ENCODE results near the gene PRPF39. TPM values are rescaled to one million over a fixed set of nuclear protein-coding genes. Genes with fewer than 3 reads are reported as not detected.

Gene PRPF39
- polyA plus RNA-seq, 1 donor from 2014 or later = 138 TPM

DNA sequence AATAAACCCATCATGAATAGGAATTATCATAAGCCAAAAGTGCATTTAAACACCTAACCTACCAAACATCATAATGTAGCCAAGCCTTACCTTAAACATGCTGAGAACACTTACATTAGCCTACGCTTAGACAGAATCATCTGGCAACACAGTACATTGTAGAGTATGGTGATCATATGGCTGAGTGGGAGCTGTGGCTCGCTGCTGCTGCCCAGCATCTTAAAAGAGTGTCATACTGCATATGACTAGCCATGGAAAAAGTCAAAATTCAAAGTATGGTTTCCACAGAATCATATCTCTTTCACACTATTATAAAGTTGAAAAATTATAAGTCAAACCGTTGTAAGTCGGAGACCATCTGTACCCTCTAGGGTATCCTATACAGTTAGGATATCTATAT, 32.0 kb upstream of the PRPF39 start:
- Histone ChIP-seq H3K9me3 (ENCODE audit: low read length) (no peaks in the 10 kb centered on the region), H4K20me1 (ENCODE audit: insufficient read depth) (no peaks in the 10 kb centered on the region), H3K9ac (ENCODE audit: low read length) (no peak overlapping the region), H3K9me2 (ENCODE audit: insufficient read depth, low read length) (no peaks in the 10 kb centered on the region), H3K27me3 (ENCODE audit: insufficient read depth, low read depth, low read length) (no peaks in the 10 kb centered on the region), H3K27ac (ENCODE audit: low read length) (no peak overlapping the region), H2AFZ (ENCODE audit: low read depth, low read length) (no peak overlapping the region), H3K79me2 (replicated peaks; ENCODE audit: insufficient read depth, low read length) (no peaks in the 10 kb centered on the region), H3K4me2 (ENCODE audit: low read length) (no peak overlapping the region), H3K36me3 (ENCODE audit: insufficient read depth, low read length) (peaks cover 2% of the 10 kb centered on the region), H3F3A (ENCODE audit: insufficient read depth, low read length, poor library complexity, severe bottlenecking) (no peaks in the 10 kb centered on the region), H3K4me3 (ENCODE audit: low read length) (no peak overlapping the region)
- TF ChIP-seq EZH2 (IDR thresholded peaks at IDR 0.05; ENCODE audit: borderline replicate concordance, insufficient read depth, low read length, poor library complexity, severe bottlenecking) = no peak
- TF ChIP-seq RAD21 (conservative IDR thresholded peaks at IDR 0.05) = no peak
- no peak for TF ChIP-seq SMC3 (conservative IDR thresholded peaks at IDR 0.05; ENCODE audit: poor library complexity)
- TF ChIP-seq, protein P1, sequence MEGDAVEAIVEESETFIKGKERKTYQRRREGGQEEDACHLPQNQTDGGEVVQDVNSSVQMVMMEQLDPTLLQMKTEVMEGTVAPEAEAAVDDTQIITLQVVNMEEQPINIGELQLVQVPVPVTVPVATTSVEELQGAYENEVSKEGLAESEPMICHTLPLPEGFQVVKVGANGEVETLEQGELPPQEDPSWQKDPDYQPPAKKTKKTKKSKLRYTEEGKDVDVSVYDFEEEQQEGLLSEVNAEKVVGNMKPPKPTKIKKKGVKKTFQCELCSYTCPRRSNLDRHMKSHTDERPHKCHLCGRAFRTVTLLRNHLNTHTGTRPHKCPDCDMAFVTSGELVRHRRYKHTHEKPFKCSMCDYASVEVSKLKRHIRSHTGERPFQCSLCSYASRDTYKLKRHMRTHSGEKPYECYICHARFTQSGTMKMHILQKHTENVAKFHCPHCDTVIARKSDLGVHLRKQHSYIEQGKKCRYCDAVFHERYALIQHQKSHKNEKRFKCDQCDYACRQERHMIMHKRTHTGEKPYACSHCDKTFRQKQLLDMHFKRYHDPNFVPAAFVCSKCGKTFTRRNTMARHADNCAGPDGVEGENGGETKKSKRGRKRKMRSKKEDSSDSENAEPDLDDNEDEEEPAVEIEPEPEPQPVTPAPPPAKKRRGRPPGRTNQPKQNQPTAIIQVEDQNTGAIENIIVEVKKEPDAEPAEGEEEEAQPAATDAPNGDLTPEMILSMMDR (IDR thresholded peaks at IDR 0.05; ENCODE audit: poor library complexity, severe bottlenecking) = no peak
- no peak for TF ChIP-seq TAF1 (IDR thresholded peaks at IDR 0.05; ENCODE audit: low read depth)
- no peak for TF ChIP-seq POLR2AphosphoS5 (IDR thresholded peaks at IDR 0.05)
- no peak for TF ChIP-seq MXI1 (conservative IDR thresholded peaks at IDR 0.05; ENCODE audit: poor library complexity, severe bottlenecking)

DNA sequence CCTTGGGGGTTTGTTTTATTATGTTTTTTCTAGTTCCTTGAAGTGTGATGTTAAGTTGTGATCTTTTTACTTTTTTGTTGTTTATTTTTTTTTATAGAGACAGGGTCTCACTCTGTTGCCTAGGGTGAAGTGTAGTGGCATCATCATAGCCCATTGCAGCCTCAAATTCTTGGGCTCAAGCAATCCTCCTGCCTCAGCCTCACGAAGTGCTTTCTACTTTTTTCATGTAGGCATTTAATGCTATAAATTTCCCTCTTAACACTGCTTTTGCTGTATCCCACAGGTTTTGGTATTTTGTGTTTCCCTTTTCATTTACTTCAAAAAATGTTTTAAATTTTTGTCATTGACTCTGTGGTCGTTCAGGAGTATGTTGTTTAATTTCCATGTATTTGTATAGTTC, 26.6 kb upstream of the PRPF39 start:
- Histone ChIP-seq H3K79me2 (replicated peaks; ENCODE audit: insufficient read depth, low read length) (no peaks in the 10 kb centered on the region), H3K4me2 (ENCODE audit: low read length) (no peak overlapping the region), H3K4me3 (ENCODE audit: low read length) (no peak overlapping the region), H3K36me3 (ENCODE audit: insufficient read depth, low read length) (peaks cover 9% of the 10 kb centered on the region), H3K27me3 (ENCODE audit: insufficient read depth, low read depth, low read length) (no peaks in the 10 kb centered on the region), H2AFZ (ENCODE audit: low read depth, low read length) (no peak overlapping the region), H3K9me3 (ENCODE audit: low read length) (no peaks in the 10 kb centered on the region), H3K9me2 (ENCODE audit: insufficient read depth, low read length) (no peaks in the 10 kb centered on the region), H4K20me1 (ENCODE audit: insufficient read depth) (no peaks in the 10 kb centered on the region), H3K27ac (ENCODE audit: low read length) (no peak overlapping the region), H3F3A (ENCODE audit: insufficient read depth, low read length, poor library complexity, severe bottlenecking) (no peaks in the 10 kb centered on the region), H3K9ac (ENCODE audit: low read length) (no peak overlapping the region)
- no peak for TF ChIP-seq RAD21 (conservative IDR thresholded peaks at IDR 0.05)
- no peak for TF ChIP-seq MXI1 (conservative IDR thresholded peaks at IDR 0.05; ENCODE audit: poor library complexity, severe bottlenecking)
- TF ChIP-seq EZH2 (IDR thresholded peaks at IDR 0.05; ENCODE audit: borderline replicate concordance, insufficient read depth, low read length, poor library complexity, severe bottlenecking) = no peak
- TF ChIP-seq EP300 (conservative IDR thresholded peaks at IDR 0.05; ENCODE audit: poor library complexity, severe bottlenecking) = no peak
- TF ChIP-seq TAF1 (IDR thresholded peaks at IDR 0.05; ENCODE audit: low read depth) = no peak
- no peak for TF ChIP-seq POLR2AphosphoS5 (IDR thresholded peaks at IDR 0.05)
- TF ChIP-seq SMC3 (conservative IDR thresholded peaks at IDR 0.05; ENCODE audit: poor library complexity) = no peak
- TF ChIP-seq, protein P1 (IDR thresholded peaks at IDR 0.05; ENCODE audit: poor library complexity, severe bottlenecking) = no peak
- TF ChIP-seq, protein P2, sequence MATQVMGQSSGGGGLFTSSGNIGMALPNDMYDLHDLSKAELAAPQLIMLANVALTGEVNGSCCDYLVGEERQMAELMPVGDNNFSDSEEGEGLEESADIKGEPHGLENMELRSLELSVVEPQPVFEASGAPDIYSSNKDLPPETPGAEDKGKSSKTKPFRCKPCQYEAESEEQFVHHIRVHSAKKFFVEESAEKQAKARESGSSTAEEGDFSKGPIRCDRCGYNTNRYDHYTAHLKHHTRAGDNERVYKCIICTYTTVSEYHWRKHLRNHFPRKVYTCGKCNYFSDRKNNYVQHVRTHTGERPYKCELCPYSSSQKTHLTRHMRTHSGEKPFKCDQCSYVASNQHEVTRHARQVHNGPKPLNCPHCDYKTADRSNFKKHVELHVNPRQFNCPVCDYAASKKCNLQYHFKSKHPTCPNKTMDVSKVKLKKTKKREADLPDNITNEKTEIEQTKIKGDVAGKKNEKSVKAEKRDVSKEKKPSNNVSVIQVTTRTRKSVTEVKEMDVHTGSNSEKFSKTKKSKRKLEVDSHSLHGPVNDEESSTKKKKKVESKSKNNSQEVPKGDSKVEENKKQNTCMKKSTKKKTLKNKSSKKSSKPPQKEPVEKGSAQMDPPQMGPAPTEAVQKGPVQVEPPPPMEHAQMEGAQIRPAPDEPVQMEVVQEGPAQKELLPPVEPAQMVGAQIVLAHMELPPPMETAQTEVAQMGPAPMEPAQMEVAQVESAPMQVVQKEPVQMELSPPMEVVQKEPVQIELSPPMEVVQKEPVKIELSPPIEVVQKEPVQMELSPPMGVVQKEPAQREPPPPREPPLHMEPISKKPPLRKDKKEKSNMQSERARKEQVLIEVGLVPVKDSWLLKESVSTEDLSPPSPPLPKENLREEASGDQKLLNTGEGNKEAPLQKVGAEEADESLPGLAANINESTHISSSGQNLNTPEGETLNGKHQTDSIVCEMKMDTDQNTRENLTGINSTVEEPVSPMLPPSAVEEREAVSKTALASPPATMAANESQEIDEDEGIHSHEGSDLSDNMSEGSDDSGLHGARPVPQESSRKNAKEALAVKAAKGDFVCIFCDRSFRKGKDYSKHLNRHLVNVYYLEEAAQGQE (IDR thresholded peaks at IDR 0.05; ENCODE audit: borderline replicate concordance) = no peak

Data from neural cell (in vitro differentiated cells).